ENCODE results near the gene ZBTB20. TPM values are rescaled to one million over a fixed set of nuclear protein-coding genes. Genes with fewer than 3 reads are reported as not detected.

Gene ZBTB20
- total and polyA plus RNA-seq, 2 donors from 2014 or later = 0.99 to 142 TPM

GRCh38 chr3:114286266-114286665, 860.8 kb downstream of the ZBTB20 start:
- FAIRE-seq (no peak), DNase-seq (no peak)
- Histone ChIP-seq H3K27me3 (ENCODE audit: control insufficient read depth, insufficient read depth, low read length) (no peaks in the 10 kb centered on the region), H3K36me3 (ENCODE audit: control insufficient read depth in 2 of 3, insufficient read depth in 3 of 3, low read length in 3 of 3) (no peaks in the 10 kb centered on the region), H3K9ac (ENCODE audit: low read length in 3 of 3) (no peak overlapping the region), H3K4me1 (ENCODE audit: control insufficient read depth in 2 of 3, insufficient read depth in 2 of 3, low read depth in 1 of 3, low read length in 3 of 3) (no peaks in the 10 kb centered on the region), H3K4me3 (ENCODE audit: low read length in 3 of 3) (no peak overlapping the region), H3K27ac (ENCODE audit: low read depth in 2 of 2, low read length in 2 of 2) (no peak overlapping the region), H3K9me3 (ENCODE audit: control insufficient read depth in 2 of 3, insufficient read depth in 1 of 3, low read length in 3 of 3) (no peaks in the 10 kb centered on the region)
- intact Hi-C loops (cut with DNase I) = no loop called here
- TF ChIP-seq CTCF (IDR thresholded peaks at IDR 0.05; ENCODE audit: borderline replicate concordance, extremely low read depth, insufficient read depth) = no peak

- FAIRE-seq (no peak), DNase-seq (no peak)
- Histone ChIP-seq H3K9me3 (ENCODE audit: control insufficient read depth in 2 of 3, insufficient read depth in 1 of 3, low read length in 3 of 3) (no peaks in the 10 kb centered on the region), H3K4me1 (ENCODE audit: control insufficient read depth in 2 of 3, insufficient read depth in 2 of 3, low read depth in 1 of 3, low read length in 3 of 3) (no peaks in the 10 kb centered on the region), H3K36me3 (ENCODE audit: control insufficient read depth in 2 of 3, insufficient read depth in 3 of 3, low read length in 3 of 3) (no peaks in the 10 kb centered on the region), H3K9ac (ENCODE audit: low read length in 3 of 3) (no peak overlapping the region), H3K27me3 (ENCODE audit: control insufficient read depth, insufficient read depth, low read length) (no peaks in the 10 kb centered on the region), H3K4me3 (ENCODE audit: low read length in 3 of 3) (no peak overlapping the region), H3K27ac (ENCODE audit: low read depth in 2 of 2, low read length in 2 of 2) (no peak overlapping the region)
- TF ChIP-seq CTCF (IDR thresholded peaks at IDR 0.05; ENCODE audit: borderline replicate concordance, extremely low read depth, insufficient read depth) = no peak
- intact Hi-C loops (cut with DNase I) = no loop called here
Observed at GRCh38 chr3:114285648-114286230, 861.3 kb downstream of the ZBTB20 start.

- no peak overlapping the region for H3K4me3 ChIP-seq (ENCODE audit: low read length in 3 of 3)
- TF ChIP-seq CTCF (IDR thresholded peaks at IDR 0.05; ENCODE audit: borderline replicate concordance, extremely low read depth, insufficient read depth) = no peak
- H3K36me3 ChIP-seq (ENCODE audit: control insufficient read depth in 2 of 3, insufficient read depth in 3 of 3, low read length in 3 of 3) = no peaks in the 10 kb centered on the region
- no peaks in the 10 kb centered on the region for H3K9me3 ChIP-seq (ENCODE audit: control insufficient read depth in 2 of 3, insufficient read depth in 1 of 3, low read length in 3 of 3)
- H3K4me1 ChIP-seq (ENCODE audit: control insufficient read depth in 2 of 3, insufficient read depth in 2 of 3, low read depth in 1 of 3, low read length in 3 of 3) = no peaks in the 10 kb centered on the region
- DNase-seq (no peak), FAIRE-seq (no peak)
- H3K9ac ChIP-seq (ENCODE audit: low read length in 3 of 3) = no peak overlapping the region
- intact Hi-C loops (cut with DNase I) = no loop called here
- no peak overlapping the region for H3K27ac ChIP-seq (ENCODE audit: low read depth in 2 of 2, low read length in 2 of 2)
- no peaks in the 10 kb centered on the region for H3K27me3 ChIP-seq (ENCODE audit: control insufficient read depth, insufficient read depth, low read length)
Observed at GRCh38 chr3:114284644-114285043, 862.4 kb downstream of the ZBTB20 start.

Small RNAs within 50 kb of the gene (microRNA-seq; reads per million reads assigned to microRNA genes)
- 1.0 reads per million for gene MIR4796

All from kidney (tissue), 14 donors.